HG03060 (cell line): ENCODE measurements around the gene AGTPBP1.
"Not testable (repeated sequence)": the region's sequence is repeated elsewhere in the genome, so short reads cannot be mapped to it uniquely, and the experiment has no call there.

Experiments used
- ATAC-seq: cut with Tn5 transposase; IDR thresholded peaks from one replicate; pipeline ENCODE4 v1.9.1; 2021; ENCODE audit warnings: low read depth, moderate number of reproducible peaks; ENCODE audit not compliant: unreplicated experiment

AGTPBP1 gene

GRCh38 chr9:85645909-85646627 lies 95.7 kb downstream of the AGTPBP1 start:
- ATAC-seq, result no peak

DNA sequence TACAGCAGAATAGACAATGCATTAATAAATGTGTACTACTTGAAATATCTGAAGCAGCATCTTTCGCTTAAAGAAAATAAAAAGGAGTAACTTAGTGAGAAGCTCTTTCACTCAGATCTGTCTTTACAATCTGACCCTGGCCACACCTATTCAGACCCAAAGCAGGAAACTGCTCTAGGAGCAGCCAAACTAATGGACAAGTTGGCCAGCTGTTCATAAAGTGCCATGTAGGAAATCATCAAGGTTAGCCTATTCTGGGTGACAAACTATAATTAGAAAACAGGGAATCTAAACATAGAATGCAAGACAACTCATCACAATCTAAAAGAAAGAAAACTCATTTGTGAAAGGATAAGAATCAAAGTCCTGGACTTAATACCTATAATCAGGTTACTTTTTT lies 101.3 kb downstream of the AGTPBP1 start:
- ATAC-seq, result no peak

DNA sequence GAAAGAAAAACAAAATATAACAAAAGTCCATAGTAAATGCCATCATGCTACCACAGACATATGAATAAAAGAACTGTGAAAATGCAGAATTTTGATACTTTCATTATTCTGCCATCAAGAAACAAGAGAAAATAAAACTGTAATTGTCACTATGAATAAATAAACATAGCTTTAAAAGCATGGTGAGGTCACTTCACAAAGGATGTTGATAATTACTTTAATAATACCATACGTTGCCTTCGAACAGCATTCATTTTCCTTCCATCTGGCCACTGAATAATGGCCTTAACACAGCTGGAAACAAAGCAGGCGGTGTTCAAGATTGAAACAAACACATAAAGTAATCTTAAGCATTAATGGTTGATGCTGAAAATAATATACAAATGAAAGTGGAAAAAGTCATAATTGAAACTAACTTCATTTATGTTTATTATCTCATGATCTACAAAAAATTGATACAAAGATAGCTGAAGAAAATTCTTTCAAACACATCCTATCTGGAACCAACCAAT lies 102.0 kb downstream of the AGTPBP1 start:
- no peak for ATAC-seq

DNA sequence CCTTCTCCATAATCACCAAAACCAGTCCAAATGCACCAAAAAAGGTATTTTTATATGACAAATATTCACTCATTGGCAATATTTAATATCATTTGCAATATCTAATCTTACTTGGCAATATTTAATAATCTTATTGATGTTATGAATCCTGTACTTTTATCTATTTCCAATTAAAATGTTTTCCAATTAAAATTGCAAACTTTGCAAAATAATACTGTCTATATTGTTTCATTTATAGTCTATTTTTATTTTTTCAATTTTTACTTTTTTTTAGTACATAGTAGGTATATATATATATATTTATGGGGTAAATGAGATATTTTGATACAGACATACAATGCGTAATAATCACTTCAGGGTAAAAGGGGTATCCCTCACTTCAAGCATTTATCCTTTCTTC lies 109.9 kb downstream of the AGTPBP1 start:
- no peak for ATAC-seq

DNA sequence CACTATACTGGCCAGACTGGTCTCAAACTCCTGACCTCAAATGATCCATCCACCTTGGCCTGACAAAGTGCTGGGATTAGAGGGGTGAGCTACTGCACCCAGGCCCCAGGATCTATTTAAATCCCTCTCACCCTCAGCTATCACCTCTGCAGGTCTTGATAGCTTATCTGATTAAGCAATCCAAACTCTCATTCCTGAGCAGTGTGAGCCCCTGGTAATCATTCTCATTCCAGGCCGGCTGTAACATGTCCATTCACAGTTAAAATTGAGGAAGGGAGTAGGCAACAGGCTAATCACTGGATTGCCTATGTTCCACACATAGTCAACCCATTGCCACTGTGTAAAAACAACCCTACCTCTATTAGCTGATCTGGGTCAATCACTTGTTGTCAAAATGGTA lies 111.1 kb downstream of the AGTPBP1 start:
- no peak for ATAC-seq

- no peak for ATAC-seq
These were observed 124.5 kb downstream of the AGTPBP1 start for GRCh38 chr9:85617141-85617670.

DNA sequence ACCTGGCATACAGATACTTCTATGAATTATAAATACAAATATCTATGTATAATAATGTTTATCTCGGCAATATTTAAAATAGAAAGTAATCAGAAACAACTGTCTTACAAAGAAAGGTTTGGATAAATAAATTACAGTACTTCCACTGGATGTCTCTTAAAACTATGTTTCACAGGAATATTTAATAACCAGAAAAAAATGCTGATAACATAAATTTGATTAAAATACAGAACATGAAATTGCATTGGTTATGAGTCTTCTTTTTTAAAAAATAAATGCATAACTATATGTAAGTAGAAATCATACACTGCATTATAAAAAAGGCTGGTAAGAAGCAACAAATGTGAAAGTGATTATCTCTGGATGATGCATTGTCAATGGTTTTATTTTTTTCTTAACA lies 126.0 kb downstream of the AGTPBP1 start:
- ATAC-seq, result no peak

DNA sequence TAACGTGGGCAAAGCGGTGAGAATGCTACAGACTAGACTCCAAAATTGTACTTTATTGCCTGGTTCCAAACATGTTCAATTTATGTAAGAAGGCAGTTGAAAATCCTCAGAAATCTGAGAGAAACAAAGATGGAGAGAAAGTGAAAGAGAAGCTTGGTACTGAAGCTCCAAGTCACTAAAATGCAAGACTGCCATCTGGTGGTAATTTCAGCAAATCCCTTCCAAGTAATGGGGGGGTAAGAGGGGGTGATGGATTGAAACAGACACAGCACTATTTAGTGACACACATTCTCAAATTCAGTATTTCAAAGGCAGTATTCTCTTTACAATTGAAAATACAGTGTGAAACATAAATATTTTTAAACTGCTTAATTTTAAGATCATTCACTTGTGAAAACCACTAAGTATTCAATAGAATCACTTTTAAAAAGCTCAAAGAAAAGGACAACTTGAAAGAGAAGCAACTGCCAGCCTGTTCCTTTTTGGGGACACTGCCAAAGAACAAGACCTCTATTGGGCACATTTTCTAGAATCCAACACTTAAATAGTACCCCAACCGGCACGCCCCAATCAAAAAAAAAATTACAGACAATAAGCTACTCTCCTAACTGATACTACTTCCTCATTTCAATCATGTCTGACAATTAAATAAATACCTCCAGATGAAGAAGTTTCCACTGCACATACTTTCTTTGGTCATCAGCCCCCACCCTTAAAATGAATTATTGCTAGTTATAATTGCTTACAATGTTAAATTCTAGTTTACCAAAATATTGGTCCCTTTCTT lies 131.5 kb downstream of the AGTPBP1 start:
- ATAC-seq, result peak; percentile 75

DNA sequence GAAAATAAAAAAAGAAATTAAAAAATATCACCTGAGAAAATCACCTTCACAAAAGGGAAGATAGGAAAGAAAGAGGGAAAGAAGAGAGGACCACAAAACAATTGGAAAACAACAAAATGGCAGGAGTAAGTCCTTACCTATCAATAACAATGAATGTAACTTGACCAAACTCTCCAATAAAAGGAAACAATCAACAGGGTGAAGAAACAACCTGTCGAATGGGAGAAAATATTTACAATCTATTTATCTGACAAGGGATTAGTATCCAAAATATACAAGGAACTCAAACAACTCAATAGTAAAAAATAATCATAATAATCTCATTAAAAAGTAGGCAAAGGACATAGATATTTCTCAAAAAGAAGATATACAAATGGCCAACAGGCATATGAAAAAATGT lies 135.8 kb downstream of the AGTPBP1 start:
- ATAC-seq, result no peak

- no peak for ATAC-seq
These were observed 137.8 kb downstream of the AGTPBP1 start for GRCh38 chr9:85603936-85604335.

DNA sequence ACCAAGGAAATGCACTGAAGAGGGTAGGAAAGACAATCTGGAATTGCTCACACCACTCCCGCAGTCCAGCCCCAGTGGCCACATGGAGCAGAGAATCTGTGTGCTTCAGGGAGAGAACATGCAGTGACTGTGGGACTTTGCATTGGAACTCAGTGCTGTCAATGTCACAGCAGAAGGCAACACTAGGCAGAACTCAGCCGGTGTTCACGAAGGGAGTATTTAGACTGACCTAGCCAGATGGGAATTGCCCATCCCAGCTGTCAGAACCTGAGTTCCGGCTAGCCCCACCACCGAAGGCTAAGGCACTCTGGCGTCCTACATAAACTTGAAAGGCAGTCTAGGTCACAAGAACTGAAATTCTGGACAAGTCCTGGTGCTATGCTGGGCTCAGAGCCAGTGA lies 139.0 kb downstream of the AGTPBP1 start:
- ATAC-seq, result no peak

- ATAC-seq, result no peak
These were observed 141.0 kb downstream of the AGTPBP1 start for GRCh38 chr9:85600675-85601263.

- no peak for ATAC-seq
These were observed 142.1 kb downstream of the AGTPBP1 start for GRCh38 chr9:85599540-85600105.

DNA sequence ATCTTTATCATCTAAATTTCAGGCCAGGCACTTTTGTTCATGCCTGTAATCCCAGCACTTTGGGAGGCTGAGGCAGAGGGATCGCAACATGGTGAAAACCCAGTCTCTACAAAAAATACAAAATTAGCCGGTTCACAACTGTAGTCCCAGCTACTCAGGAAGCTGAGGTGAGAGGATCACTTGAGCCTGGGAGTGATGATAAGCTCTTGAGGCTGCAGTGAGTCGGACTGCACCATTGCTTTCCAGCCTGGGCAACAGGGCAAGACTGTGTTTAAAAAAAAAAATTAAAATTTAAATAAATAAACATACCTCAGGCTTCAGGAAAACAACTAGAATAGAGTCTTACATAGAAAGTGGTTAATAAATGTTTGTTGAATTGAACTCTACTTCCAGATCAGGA lies 147.4 kb downstream of the AGTPBP1 start:
- no peak for ATAC-seq

DNA sequence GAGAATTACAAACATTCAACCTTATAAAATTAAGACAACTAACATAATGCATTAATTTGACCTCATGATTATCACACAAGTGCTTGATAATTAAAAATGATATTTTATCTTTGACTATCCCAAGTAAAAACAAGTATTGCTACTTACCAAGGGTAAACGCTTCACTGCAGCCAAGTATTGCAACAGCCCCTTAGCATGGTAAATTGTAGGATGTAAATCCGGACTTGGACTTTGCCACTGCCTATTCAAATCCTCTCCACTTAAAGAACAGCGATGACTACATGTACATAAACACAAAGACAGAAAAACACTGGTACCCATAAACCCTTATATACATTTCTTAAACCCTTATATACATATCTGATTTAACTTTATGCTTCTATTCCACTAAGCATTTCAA lies 155.1 kb downstream of the AGTPBP1 start:
- ATAC-seq, result no peak

GRCh38 chr9:85577353-85577952 lies 164.3 kb downstream of the AGTPBP1 start:
- ATAC-seq, result no peak

GRCh38 chr9:85575868-85576267 lies 165.9 kb downstream of the AGTPBP1 start:
- no peak for ATAC-seq

GRCh38 chr9:85573546-85573945 lies 168.2 kb downstream of the AGTPBP1 start:
- ATAC-seq, result not testable (repeated sequence)

DNA sequence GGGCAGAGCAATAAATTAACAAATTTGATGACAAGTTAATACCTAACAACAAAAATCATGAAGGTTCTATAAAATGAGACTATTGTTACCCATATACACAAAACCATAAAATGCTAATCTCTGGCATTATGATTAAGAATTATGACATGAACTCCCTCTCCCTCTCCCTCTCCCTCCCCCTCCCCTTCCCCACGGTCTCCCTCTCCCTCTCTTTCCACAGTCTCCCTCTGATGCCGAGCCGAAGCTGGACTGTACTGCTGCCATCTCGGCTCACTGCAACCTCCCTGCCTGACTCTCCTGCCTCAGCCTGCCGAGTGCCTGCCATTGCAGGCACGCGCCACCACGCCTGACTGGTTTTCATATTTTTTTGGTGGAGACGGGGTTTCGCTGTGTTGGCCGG lies 168.8 kb downstream of the AGTPBP1 start:
- ATAC-seq, result not testable (repeated sequence)

DNA sequence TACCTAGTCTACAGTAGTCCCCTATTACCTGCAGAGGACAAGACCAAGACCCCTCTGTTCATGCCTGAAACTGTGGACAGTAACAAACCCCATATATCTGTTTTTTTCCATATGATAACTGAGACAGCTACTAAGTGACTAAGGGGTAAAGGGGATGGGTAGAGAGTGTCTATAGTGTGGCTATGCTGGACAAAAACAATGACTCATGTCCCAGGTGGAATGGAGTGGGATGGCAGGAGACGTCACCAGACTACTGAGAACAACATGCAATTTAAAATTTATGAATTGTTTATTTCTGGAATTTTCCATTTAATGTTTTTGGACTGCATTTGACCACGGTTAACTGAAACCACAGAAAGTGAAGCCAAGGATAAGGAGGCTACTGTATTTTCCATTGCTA lies 171.8 kb downstream of the AGTPBP1 start:
- no peak for ATAC-seq
